Spleen (tissue), 11 donors: ENCODE measurements around the gene FAM20C. TPM values are rescaled to one million over a fixed set of nuclear protein-coding genes. Genes with fewer than 3 reads are reported as not detected.
"Not testable (repeated sequence)": the region's sequence is repeated elsewhere in the genome, so short reads cannot be mapped to it uniquely, and the experiment has no call there.

Source experiments
- DNase-seq: peaks from one replicate; pipeline ENCODE4 v3.0.0-alpha.2; 2020
- H3K27ac ChIP-seq, 8 donors: fragments of 200-600 bp; sonication (generic) in 7 of 8; 1 replicate in 4 of 8; 2 replicates in 4 of 8; pipeline versions ENCODE4 v1.5.0 to v1.8.0; 2016 to 2021; ENCODE audit warnings: inconsistent platforms in 4 of 8, mild to moderate bottlenecking in 4 of 8, moderate library complexity in 1 of 8
- H3K27me3 ChIP-seq, 7 donors: fragments of 200-600 bp; sonication (generic) in 6 of 7; replicated peaks in 1 of 7; 1 replicate in 4 of 7; 2 replicates in 3 of 7; pipeline versions ENCODE4 v1.5.0 to v1.8.0; 2016 to 2021; ENCODE audit warnings: inconsistent platforms in 3 of 7, mild to moderate bottlenecking in 1 of 7
- H3K36me3 ChIP-seq, 6 donors: fragments of 200-600 bp; sonication (generic) in 5 of 6; 1 replicate in 4 of 6; 2 replicates in 2 of 6; pipeline versions ENCODE4 v1.5.0 to v1.8.0; 2016 to 2021; ENCODE audit warnings: inconsistent platforms in 2 of 6
- H3K4me1 ChIP-seq, 6 donors: fragments of 200-600 bp; sonication (generic) in 5 of 6; 1 replicate in 3 of 6; 2 replicates in 3 of 6; pipeline versions ENCODE4 v1.5.0 to v1.8.0; 2016 to 2021; ENCODE audit warnings: inconsistent platforms in 3 of 6
- H3K4me3 ChIP-seq, 8 donors: fragments of 200-600 bp; sonication (generic) in 7 of 8; 1 replicate in 4 of 8; 2 replicates in 4 of 8; pipeline versions ENCODE4 v1.5.0 to v1.8.0; 2016 to 2021; ENCODE audit warnings: inconsistent platforms in 4 of 8, mild to moderate bottlenecking in 4 of 8, moderate library complexity in 2 of 8
- H3K9me3 ChIP-seq, 8 donors: fragments of 200-600 bp; sonication (generic) in 7 of 8; 1 replicate in 4 of 8; 2 replicates in 4 of 8; pipeline versions ENCODE4 v1.5.0 to v1.8.0; 2016 to 2021; ENCODE audit warnings: inconsistent platforms in 4 of 8
- CTCF ChIP-seq, 11 experiments: fragments of 200-600 bp in 7 of 11; fragments of 450-650 bp in 4 of 11; sonication (generic) in 4 of 11; IDR thresholded peaks in 8 of 11; conservative IDR thresholded peaks in 3 of 11; 1 replicate in 7 of 11; 2 replicates in 4 of 11; pipeline versions ENCODE4 v1.4.0 to v1.8.0; 2016 to 2021; ENCODE audit warnings: antibody characterized with exemption in 11 of 11, inconsistent platforms in 4 of 11, mild to moderate bottlenecking in 1 of 11
- POLR2A ChIP-seq, 3 donors: fragments of 450-650 bp; IDR thresholded peaks; one replicate each; pipeline ENCODE4 v1.5.1; 2017; ENCODE audit warnings: antibody characterized with exemption in 3 of 3, mild to moderate bottlenecking in 1 of 3
- POLR2AphosphoS5 ChIP-seq, 3 donors: sonication (generic); formaldehyde crosslinking; IDR thresholded peaks; one replicate each; pipeline ENCODE4 v1.5.1; 2017; ENCODE audit warnings: antibody characterized with exemption in 3 of 3
- WGBS, 5 donors: extraction: QIAGEN DNeasy Blood & Tissue Kit in 3 of 5; methylation state at CpG; one replicate each; pipeline versions ENCODE4 v1.1.5 to v1.1.7; 2013 to 2018; 5-methylcytosine and 5-hydroxymethylcytosine counted together
- intact Hi-C: fragments of 100-400 bp; cut with DNase I; formaldehyde crosslinking; loops from one replicate; pipeline ENCODE4 v1.15.0; 2023; ENCODE audit warnings: low total_unique reads
- polyA plus RNA-seq, 3 donors: library from polyadenylated mRNA; stranded (reverse); fragments of 200-250 nt; gene quantifications; one replicate each; pipeline ENCODE4 v1.2.1, GENCODE V29; 2013
- total RNA-seq, 7 donors: library from RNA; depleted of rRNA in 3 of 7; stranded (reverse); fragments of >200 nt in 3 of 7; fragmentation: NEBNext Ultra II Directional in 4 of 7; extraction: Animal tissue kit (Norgen Biotek cat#: 25700) in 4 of 7; gene quantifications; one replicate each; pipeline versions ENCODE4 v1.1.0 to v1.2.1, GENCODE V29; 2016 to 2021
- donor health status: healthy with polysubstance abuse.
- donor health status: DM: no; HTN: no; CAD: no; lungs with moderate emphysema.
- donor health status: DM: no; HTN: no; CAD: no.
- donor health status: Bipolar disorder and iron deficiency.
- donor health status: healthy.
- donor health status: DM: no; HTN: no; CAD: no.
- donor health status: DM: yes; HTN: yes; CAD: no.

Gene FAM20C
- total and polyA plus RNA-seq, 10 donors: 6.9 to 27.3 (median 14.6) TPM

DNA sequence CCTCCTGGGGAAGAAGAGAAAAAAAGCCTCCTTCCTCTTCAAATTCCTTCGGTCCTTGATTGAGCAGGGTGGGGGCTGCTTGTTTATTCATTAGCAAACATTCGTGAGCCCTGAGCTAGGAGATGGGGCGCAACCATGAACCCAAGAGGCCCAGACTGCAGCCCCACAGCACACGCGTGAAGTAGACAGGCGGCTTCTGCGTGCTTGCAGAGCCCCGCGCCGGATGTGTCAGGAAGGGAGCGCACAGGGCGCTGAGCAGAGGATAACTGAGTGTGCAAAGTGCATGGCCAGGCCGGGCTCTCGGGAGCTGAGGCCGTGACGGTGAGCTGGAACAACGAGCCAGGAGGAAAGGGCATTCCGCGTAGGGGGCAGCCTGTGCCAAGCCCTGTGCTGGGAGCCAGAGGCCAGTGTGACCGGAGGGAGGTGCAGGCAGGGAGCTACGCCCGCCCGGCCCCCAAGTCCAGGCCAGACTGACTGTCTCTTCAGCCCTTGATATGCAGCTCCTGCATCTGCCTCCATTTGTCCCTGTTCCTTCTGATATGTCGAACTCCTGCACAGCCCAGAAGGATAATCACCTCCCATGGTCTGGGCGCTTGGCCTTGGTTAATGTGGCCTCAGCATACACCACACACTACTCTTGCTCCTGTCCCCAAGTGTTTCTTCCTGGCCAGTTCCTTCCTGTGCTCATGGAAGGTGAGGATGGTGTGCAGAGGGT lies 102.2 kb downstream of the FAM20C start:
- Histone ChIP-seq H3K27me3 (peaks cover 6 to 77% (median 32%) of the 10 kb centered on the region in 7 donors), H3K27ac (no peak overlapping the region), H3K4me3 (no peak overlapping the region), H3K9me3 (no peaks in the 10 kb centered on the region), H3K4me1 (peaks cover 0 to 13% (median 3%) of the 10 kb centered on the region in 6 donors), H3K36me3 (no peaks in the 10 kb centered on the region)
- DNase-seq: peak; percentile 46
- TF ChIP-seq POLR2AphosphoS5 (IDR thresholded peaks at IDR 0.05): no peak
- TF ChIP-seq CTCF (IDR thresholded peaks at IDR 0.05 in 8 of 11, conservative IDR thresholded peaks at IDR 0.05 in 3 of 11): no peak
- no peak for TF ChIP-seq POLR2A (IDR thresholded peaks at IDR 0.05)
- intact Hi-C loops: no loop called here
- WGBS, 5 donors: 86 to 93% (median 87%) methylated on average over 24 to 25 of the region's 25 CpGs

- TF ChIP-seq POLR2AphosphoS5 (IDR thresholded peaks at IDR 0.05) (no peak), POLR2A (IDR thresholded peaks at IDR 0.05) (no peak), CTCF (IDR thresholded peaks at IDR 0.05 in 8 of 11, conservative IDR thresholded peaks at IDR 0.05 in 3 of 11) (no peak)
- 74 to 86% (median 80%) methylated on average over 23 to 27 of the region's 27 CpGs for WGBS, 5 donors
- H3K4me1 ChIP-seq: peaks cover 0 to 4% (median 0%) of the 10 kb centered on the region in 6 donors
- no peaks in the 10 kb centered on the region for H3K36me3 ChIP-seq
- intact Hi-C loops: no loop called here
- peaks cover 0 to 69% (median 24%) of the 10 kb centered on the region in 7 donors for H3K27me3 ChIP-seq
- peak; percentile 51 for DNase-seq
- H3K4me3 ChIP-seq: no peak overlapping the region
- no peaks in the 10 kb centered on the region for H3K9me3 ChIP-seq
- no peak overlapping the region for H3K27ac ChIP-seq
These were observed 103.1 kb downstream of the FAM20C start for GRCh38 chr7:295155-296154.

DNA sequence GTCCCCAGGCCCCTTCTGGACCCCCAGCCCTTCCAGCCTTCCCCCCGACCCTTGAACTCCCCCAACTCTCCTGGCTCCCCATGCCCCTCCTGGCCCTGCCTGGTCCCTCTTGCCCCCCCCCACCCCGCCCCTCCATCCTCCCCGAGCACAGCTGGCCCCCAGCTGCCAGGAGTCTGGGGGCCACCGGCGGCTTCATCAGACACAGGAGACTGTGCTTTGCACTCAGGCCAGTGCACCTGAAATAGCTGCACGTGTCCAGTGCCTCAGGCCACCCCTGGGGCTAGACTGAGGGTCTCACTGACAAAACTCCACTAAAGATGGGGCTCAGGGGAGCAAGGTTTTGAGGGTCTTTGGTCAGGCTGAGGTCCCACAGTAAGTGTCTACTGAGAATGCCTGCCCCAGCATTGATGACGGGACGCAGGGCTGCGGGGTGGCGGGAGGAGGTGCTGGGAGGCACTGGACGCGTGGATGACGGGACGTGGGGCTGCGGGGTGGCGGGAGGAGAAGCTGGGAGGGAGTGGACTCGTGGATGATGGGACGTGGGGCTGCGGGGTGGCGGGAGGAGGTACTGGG lies 104.1 kb downstream of the FAM20C start:
- WGBS, 5 donors: 77 to 86% (median 83%) methylated on average over 13 to 20 of the region's 20 CpGs
- H3K27ac ChIP-seq: no peak overlapping the region
- H3K36me3 ChIP-seq: no peaks in the 10 kb centered on the region
- H3K27me3 ChIP-seq: peaks cover 0 to 59% (median 15%) of the 10 kb centered on the region in 7 donors
- no peak overlapping the region for H3K4me3 ChIP-seq
- H3K9me3 ChIP-seq: no peaks in the 10 kb centered on the region
- TF ChIP-seq POLR2AphosphoS5 (IDR thresholded peaks at IDR 0.05) (no peak), POLR2A (IDR thresholded peaks at IDR 0.05) (no peak), CTCF (IDR thresholded peaks at IDR 0.05 in 8 of 11, conservative IDR thresholded peaks at IDR 0.05 in 3 of 11) (no peak)
- no peaks in the 10 kb centered on the region for H3K4me1 ChIP-seq
- intact Hi-C loops: no loop called here
- no peak for DNase-seq

DNA sequence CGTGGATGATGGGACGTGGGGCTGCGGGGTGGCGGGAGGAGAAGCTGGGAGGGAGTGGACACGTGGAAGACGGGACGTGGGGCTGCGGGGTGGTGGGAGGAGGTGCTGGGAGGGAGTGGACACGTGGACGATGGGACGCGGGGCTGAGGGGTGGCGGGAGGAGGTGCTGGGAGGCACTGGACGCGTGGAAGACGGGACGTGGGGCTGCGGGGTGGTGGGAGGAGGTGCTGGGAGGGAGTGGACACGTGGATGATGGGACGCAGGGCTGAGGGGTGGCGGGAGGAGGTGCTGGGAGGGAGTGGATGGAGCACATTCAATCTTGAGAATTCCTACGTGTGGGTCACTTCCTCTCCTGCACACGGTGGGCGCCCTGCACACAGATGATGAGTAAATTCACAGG lies 104.8 kb downstream of the FAM20C start:
- WGBS, 5 donors: 71 to 80% (median 78%) methylated on average over 6 to 24 of the region's 24 CpGs
- intact Hi-C loops: not testable (repeated sequence)

More for the DNA sequence above, 104.8 kb downstream of the FAM20C start:
- not testable (repeated sequence) for H3K4me1 ChIP-seq, H3K36me3 ChIP-seq, H3K4me3 ChIP-seq, H3K27ac ChIP-seq, H3K9me3 ChIP-seq
- DNase-seq: peak; percentile 38
- H3K27me3 ChIP-seq: peaks cover 0 to 52% (median 13%) of the 10 kb centered on the region in 7 donors
